ENCODE results near the gene UGT1A5. TPM values are rescaled to one million over a fixed set of nuclear protein-coding genes. Genes with fewer than 3 reads are reported as not detected.

Gene UGT1A5
- total RNA-seq, 1 experiment from 2014 or later: not detected

- Histone ChIP-seq H3K4me1 (ENCODE audit: insufficient read depth, low read length, poor library complexity, severe bottlenecking) (no peaks in the 10 kb centered on the region), H3K9me3 (ENCODE audit: low read depth, low read length, poor library complexity, severe bottlenecking) (no peaks in the 10 kb centered on the region), H3K36me3 (ENCODE audit: insufficient read depth, low read length, poor library complexity, severe bottlenecking) (no peaks in the 10 kb centered on the region), H3K4me3 (ENCODE audit: low read depth, low read length, poor library complexity, severe bottlenecking) (no peak overlapping the region), H3K27ac (ENCODE audit: low read depth, low read length, poor library complexity, severe bottlenecking) (no peak overlapping the region), H3K27me3 (replicated peaks; ENCODE audit: insufficient read depth, low read depth, low read length, poor library complexity) (no peaks in the 10 kb centered on the region)
- no peak for TF ChIP-seq CTCF (conservative IDR thresholded peaks at IDR 0.05; ENCODE audit: low read depth, low read length)
- no peak for TF ChIP-seq EZH2 (IDR thresholded peaks at IDR 0.05; ENCODE audit: borderline replicate concordance, low read depth, low read length, poor library complexity, severe bottlenecking)
- ChIA-PET POLR2A (ENCODE audit: low non-redundant PET) (no interaction called here), CTCF (no interaction called here)
- no TSS peak for BruUV-seq (replicated peaks)
- intact Hi-C loops (cut with micrococcal nuclease; ENCODE audit: unreplicated experiment): no loop called here
- DNase-seq (ENCODE audit: low spot score): no peak
Measured at GRCh38 chr2:233816771-233817170, 104.1 kb downstream of the UGT1A5 start.

- no peak overlapping the region for H3K4me3 ChIP-seq (ENCODE audit: low read depth, low read length, poor library complexity, severe bottlenecking)
- no TSS peak for BruUV-seq (replicated peaks)
- TF ChIP-seq CTCF (conservative IDR thresholded peaks at IDR 0.05; ENCODE audit: low read depth, low read length) (no peak), EZH2 (IDR thresholded peaks at IDR 0.05; ENCODE audit: borderline replicate concordance, low read depth, low read length, poor library complexity, severe bottlenecking) (no peak)
- H3K4me1 ChIP-seq (ENCODE audit: insufficient read depth, low read length, poor library complexity, severe bottlenecking): no peaks in the 10 kb centered on the region
- H3K36me3 ChIP-seq (ENCODE audit: insufficient read depth, low read length, poor library complexity, severe bottlenecking): no peaks in the 10 kb centered on the region
- intact Hi-C loops (cut with micrococcal nuclease; ENCODE audit: unreplicated experiment): no loop called here
- no peaks in the 10 kb centered on the region for H3K9me3 ChIP-seq (ENCODE audit: low read depth, low read length, poor library complexity, severe bottlenecking)
- no peaks in the 10 kb centered on the region for H3K27me3 ChIP-seq (replicated peaks; ENCODE audit: insufficient read depth, low read depth, low read length, poor library complexity)
- ChIA-PET CTCF (no interaction called here), POLR2A (ENCODE audit: low non-redundant PET) (no interaction called here)
- no peak overlapping the region for H3K27ac ChIP-seq (ENCODE audit: low read depth, low read length, poor library complexity, severe bottlenecking)
- no peak for DNase-seq (ENCODE audit: low spot score)
Measured at GRCh38 chr2:233817361-233817911, 104.7 kb downstream of the UGT1A5 start.

- TF ChIP-seq EZH2 (IDR thresholded peaks at IDR 0.05; ENCODE audit: borderline replicate concordance, low read depth, low read length, poor library complexity, severe bottlenecking) (no peak), CTCF (conservative IDR thresholded peaks at IDR 0.05; ENCODE audit: low read depth, low read length) (no peak)
- ChIA-PET POLR2A (ENCODE audit: low non-redundant PET) (no interaction called here), CTCF (no interaction called here)
- no peaks in the 10 kb centered on the region for H3K4me1 ChIP-seq (ENCODE audit: insufficient read depth, low read length, poor library complexity, severe bottlenecking)
- no peak overlapping the region for H3K27ac ChIP-seq (ENCODE audit: low read depth, low read length, poor library complexity, severe bottlenecking)
- intact Hi-C loops (cut with micrococcal nuclease; ENCODE audit: unreplicated experiment): no loop called here
- no peaks in the 10 kb centered on the region for H3K36me3 ChIP-seq (ENCODE audit: insufficient read depth, low read length, poor library complexity, severe bottlenecking)
- no peaks in the 10 kb centered on the region for H3K9me3 ChIP-seq (ENCODE audit: low read depth, low read length, poor library complexity, severe bottlenecking)
- H3K4me3 ChIP-seq (ENCODE audit: low read depth, low read length, poor library complexity, severe bottlenecking): no peak overlapping the region
- no peak for DNase-seq (ENCODE audit: low spot score)
- no peaks in the 10 kb centered on the region for H3K27me3 ChIP-seq (replicated peaks; ENCODE audit: insufficient read depth, low read depth, low read length, poor library complexity)
- no TSS peak for BruUV-seq (replicated peaks)
Measured at GRCh38 chr2:233817995-233818638, 105.4 kb downstream of the UGT1A5 start.

Data from A673 (cell line).